ENCODE data around the gene SERPINE1.

SERPINE1 gene

GRCh38 chr7:101156866-101157589 lies 30.1 kb downstream of the SERPINE1 start:
- no peak for FAIRE-seq

- FAIRE-seq = no peak
Measured at GRCh38 chr7:101159696-101160674, 33.1 kb downstream of the SERPINE1 start.

DNA sequence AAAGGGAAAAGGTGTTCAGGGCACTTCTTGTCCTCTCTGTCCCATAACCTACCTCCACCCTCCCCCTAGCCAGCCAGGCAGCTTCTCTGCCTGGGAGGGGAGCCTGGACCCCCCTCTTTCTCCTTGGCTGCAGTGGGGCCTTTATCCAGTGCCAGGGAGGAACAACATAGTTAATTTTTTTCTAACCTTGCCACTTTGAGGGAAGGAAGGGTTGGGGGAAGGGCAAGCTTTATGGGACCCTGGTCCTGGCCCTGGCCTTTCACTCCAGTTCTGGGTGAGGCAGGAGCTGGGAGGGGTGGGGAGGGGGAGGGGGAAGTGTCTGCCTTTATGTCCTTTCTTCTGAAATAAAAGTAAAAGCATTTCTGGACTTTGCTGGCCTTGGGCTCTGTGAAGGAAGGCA lies 34.0 kb downstream of the SERPINE1 start:
- FAIRE-seq = no peak

GRCh38 chr7:101161692-101162471 lies 35.0 kb downstream of the SERPINE1 start:
- no peak for FAIRE-seq

DNA sequence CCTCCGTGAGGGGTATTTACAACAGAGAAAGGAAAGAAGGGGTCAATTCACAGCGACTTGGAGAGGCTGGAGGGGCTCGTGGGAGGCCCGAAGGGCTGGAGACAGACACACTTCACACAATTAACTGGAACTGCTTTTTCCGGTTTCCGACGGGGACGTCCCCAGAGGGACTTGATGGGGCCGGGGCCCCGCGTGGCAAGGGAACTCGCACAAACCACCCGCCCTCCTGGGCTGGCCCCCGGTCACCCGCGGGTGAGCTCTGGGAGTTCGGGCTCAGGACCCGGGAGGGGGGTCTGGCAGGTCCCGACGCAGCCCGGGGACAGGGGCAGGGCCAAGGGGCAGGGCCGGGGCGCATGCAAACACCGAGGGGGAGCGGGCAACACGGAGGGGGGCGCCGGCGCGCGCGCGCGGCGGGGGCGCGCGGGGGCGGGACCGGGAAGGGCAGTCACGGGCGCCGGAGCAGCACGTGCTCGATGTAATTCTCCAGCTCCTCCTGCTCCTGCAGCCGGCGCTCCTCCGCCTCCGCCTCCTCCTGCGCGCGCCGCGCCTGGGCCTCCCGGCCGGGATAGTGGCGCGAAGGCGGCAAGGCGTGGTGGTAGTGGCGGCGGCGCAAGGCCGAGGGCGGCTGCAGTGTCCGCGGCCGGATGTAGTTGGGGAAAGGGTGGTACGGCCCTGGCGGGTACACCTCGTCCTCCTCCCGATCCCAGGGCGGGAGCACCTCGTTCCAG lies 35.8 kb downstream of the SERPINE1 start:
- no peak for FAIRE-seq

DNA sequence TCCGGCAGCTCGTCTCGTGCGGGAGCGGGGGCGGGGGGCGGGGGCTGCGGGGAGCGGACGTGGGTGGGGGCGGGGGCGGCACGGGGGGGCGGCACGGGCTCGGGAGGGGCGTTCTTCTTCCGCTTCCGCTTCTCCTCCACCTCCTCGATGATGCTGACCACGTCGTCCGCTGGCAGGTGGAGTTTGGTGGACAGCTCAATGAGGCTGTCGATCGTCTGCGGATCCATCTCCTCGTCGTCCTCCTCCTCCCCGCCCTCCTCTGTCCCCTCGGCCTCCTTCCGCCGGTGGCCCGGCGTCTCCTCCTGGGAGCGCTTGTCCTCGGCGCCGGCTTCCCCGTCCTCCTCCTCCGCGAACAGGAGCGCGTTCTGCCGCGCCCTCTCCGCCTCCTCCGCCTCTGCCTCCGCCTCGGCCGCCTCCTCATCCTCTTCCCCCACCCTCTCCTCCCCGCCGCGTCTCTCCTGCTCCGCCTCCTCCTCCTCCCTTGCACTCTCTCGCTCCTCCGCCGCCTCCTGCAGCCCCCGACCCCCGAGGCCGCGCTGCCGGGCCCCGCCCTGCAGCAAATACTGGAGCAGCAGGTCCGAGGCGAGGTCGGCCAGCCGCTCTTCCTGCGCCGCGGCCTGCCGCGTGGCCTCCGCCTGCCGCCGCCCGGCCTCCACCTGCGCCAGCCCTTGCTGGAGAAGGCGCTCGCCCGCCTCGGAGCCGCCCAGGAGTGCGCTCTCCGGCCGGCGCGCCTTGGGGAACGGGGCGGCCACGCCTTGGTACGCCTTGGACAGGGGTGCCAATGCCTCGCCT lies 36.6 kb downstream of the SERPINE1 start:
- FAIRE-seq = no peak

GRCh38 chr7:101164071-101164840 lies 37.4 kb downstream of the SERPINE1 start:
- FAIRE-seq = no peak

DNA sequence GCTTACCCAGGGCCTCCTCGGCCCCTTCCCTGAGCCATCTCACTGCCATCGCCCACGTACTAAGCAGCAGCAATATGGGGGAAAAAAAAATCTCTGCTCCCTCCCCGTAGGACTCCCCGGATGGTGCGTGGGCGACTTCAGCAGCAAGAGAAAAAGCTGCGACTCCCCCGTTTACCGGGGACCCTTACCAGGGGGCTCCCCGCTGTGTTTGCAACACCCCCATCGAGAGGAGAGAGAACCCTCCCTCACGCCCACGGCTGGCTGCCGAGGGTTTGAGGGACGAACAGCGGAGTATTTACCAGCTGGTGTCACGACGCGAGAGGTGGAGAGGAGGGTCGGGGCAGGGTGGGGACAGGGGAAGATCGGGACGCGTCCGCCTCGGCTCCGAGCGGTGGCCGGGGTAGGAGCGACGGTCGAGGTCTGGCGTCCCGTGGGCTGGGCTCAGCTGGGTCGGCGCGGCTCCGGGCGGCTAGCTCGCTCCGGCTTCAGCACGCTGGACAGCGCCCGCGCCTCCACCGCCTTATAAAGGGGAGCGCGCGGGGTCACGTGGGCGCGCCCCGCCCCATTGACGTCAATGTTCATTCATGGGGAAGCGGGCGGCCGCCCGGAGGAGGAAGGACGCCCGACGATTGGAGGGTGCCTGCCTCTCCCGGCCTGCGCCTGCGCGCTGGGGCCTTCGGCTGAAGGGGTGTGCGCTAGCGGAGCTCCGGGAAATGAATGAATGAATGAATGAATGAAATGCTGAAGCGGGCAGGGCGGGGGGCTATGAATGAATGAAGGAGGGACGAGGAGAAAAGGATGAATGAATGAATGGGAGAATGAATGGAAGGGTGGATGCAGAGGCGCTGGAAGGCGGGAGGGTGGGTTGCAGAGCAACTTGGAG lies 38.4 kb downstream of the SERPINE1 start, which contains the start of gene VGF:
Gene VGF, minus strand, starts transcription at position 495 of the 883 bp plus-strand sequence. CDS start 726 bp downstream, outside the sequence.
- FAIRE-seq = no peak

GRCh38 chr7:101165958-101166647 lies 39.2 kb downstream of the SERPINE1 start:
- FAIRE-seq = no peak

GRCh38 chr7:101166648-101166908 lies 39.7 kb downstream of the SERPINE1 start:
- FAIRE-seq = no peak

DNA sequence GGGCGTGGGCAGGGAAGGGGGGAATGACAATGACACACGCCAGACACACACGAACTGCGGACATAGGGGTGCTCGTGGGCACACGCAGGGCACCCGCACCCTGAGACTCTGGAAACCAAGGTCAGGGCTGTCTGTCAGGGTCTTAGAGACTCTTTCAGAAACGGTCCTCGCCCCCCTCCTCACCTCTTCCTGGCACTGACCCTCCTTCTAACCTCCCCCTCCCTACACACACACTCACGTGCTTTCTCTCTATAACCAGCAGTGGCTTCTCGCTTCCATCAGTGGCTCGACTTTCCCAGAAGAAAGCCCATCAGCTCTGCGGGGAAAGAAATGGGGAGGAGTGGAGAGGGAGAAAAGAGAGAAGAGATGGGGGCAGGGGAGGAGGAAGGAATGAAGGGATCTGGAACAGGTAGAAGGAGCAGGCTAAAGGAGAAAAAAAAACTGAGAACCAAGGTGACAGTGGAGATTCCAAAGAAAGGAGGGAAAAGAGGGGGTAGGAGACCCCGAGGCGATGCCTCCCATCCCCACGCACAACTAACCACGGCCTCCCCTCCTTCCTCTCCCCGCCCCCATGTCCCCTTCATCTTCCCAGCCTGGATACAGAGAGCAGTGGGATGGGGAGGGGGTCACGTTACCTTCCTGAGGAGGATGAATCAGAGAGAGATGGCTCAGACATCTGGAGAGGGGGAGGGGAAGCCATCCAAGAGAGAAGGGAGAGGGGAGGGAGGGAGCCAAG lies 40.2 kb downstream of the SERPINE1 start:
- FAIRE-seq = no peak

GRCh38 chr7:101167645-101168411 lies 40.9 kb downstream of the SERPINE1 start:
- no peak for FAIRE-seq

GRCh38 chr7:101168412-101169049 lies 41.6 kb downstream of the SERPINE1 start:
- no peak for FAIRE-seq

DNA sequence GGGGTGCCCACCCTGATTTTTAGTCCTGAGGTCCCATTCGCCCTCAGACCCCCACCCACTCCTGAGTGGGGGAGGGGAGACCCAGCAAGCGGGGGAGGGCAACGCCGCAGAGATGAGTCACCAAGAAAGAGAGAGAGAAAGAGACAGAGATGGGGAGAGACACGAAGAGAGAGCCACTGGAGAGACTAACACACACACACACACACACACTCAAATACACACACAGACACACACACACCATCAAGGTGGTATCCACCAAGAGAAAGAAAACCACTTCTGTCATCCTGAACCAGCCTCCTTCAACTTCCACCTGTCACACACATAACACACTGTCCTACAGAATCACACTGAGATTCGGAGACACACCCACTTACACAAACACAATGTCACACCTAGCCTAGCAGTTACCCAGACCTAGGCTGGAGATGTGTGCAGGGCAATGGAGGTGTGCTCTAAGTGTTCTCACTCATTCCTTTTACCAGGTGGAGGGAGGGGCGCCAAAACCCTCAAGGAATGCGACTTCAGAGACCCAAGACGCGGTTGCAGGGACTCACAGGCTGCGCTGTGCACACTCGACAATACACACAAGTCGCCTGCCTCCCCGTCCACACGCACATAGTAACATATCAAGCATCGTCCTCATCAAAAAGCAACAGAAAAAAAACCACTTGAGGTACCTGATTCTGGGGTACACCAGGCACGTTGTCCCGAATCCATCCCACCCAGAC lies 42.4 kb downstream of the SERPINE1 start:
- FAIRE-seq = no peak

- FAIRE-seq = no peak
Measured at GRCh38 chr7:101169838-101170551, 43.1 kb downstream of the SERPINE1 start.
